ENCODE results near the gene SLC23A2.
A peak's percentile ranks its signal among the peaks of the same experiment; 100 is the strongest.

Gene SLC23A2

GRCh38 chr20:4896971-4897497 is 104.3 kb downstream of the SLC23A2 start:
- H3K27ac ChIP-seq (replicated peaks; ENCODE audit: low read length): no peak overlapping the region
- no peak overlapping the region for H3K14ac ChIP-seq (ENCODE audit: low read length)
- peak overlapping the region; percentile 73 for H3K18ac ChIP-seq (ENCODE audit: low read length)
- DNase-seq (ENCODE audit: low spot score): no peak
- H3K9me3 ChIP-seq (replicated peaks in 1 of 2; ENCODE audit: control insufficient read depth in 2 of 2, insufficient read depth in 1 of 2, low read depth in 1 of 2, low read length in 2 of 2): peaks cover 0 to 2% of the 10 kb centered on the region in 2 donors
- H4K91ac ChIP-seq (ENCODE audit: low read depth, low read length, poor library complexity): no peak overlapping the region
- H3K4me3 ChIP-seq (ENCODE audit: low read length in 2 of 2): no peak overlapping the region
- H2BK15ac ChIP-seq (ENCODE audit: low read length): peak overlapping the region; percentile 75
- H3K27me3 ChIP-seq (ENCODE audit: control insufficient read depth in 3 of 3, insufficient read depth in 3 of 3, low read depth in 1 of 3, low read length in 3 of 3): no peaks in the 10 kb centered on the region
- H2AK5ac ChIP-seq (ENCODE audit: low read depth, low read length): peak overlapping the region; percentile 57
- peak overlapping the region; percentile 7 for H2BK12ac ChIP-seq (ENCODE audit: low read length)
- no CpG with 5 or more reads among the region's 9 CpGs for WGBS, 2 donors (ENCODE audit: extremely low coverage in 2 of 2, insufficient read length in 2 of 2, insufficient replicate concordance in 1 of 2)
- peak overlapping the region; percentile 7 for H3K9ac ChIP-seq (ENCODE audit: low read depth, low read length, poor library complexity)
- peaks cover 15 to 16% of the 10 kb centered on the region in 2 donors for H3K4me1 ChIP-seq (ENCODE audit: control insufficient read depth in 2 of 2, insufficient read depth in 1 of 2, low read depth in 1 of 2, low read length in 2 of 2)
- H4K8ac ChIP-seq (ENCODE audit: low read depth, low read length): no peak overlapping the region
- no peak overlapping the region for H2AFZ ChIP-seq (ENCODE audit: low read length)
- no peak overlapping the region for H3K4me2 ChIP-seq (ENCODE audit: insufficient read depth, low read length, poor library complexity, severe bottlenecking)
- no peaks in the 10 kb centered on the region for H3K79me1 ChIP-seq (ENCODE audit: low read depth, low read length)
- H3K23ac ChIP-seq (ENCODE audit: low read depth, low read length, poor library complexity): peak overlapping the region; percentile 6
- H3K4ac ChIP-seq (ENCODE audit: low read length): peak overlapping the region; percentile 37
- H2BK120ac ChIP-seq (ENCODE audit: low read depth, low read length): no peak overlapping the region
- H3K36me3 ChIP-seq (replicated peaks in 1 of 2; ENCODE audit: control insufficient read depth in 2 of 2, insufficient read depth in 2 of 2, low read length in 2 of 2): peaks cover 2 to 12% of the 10 kb centered on the region in 2 donors
- peak overlapping the region; percentile 10 for H2BK5ac ChIP-seq (ENCODE audit: low read length)

DNA sequence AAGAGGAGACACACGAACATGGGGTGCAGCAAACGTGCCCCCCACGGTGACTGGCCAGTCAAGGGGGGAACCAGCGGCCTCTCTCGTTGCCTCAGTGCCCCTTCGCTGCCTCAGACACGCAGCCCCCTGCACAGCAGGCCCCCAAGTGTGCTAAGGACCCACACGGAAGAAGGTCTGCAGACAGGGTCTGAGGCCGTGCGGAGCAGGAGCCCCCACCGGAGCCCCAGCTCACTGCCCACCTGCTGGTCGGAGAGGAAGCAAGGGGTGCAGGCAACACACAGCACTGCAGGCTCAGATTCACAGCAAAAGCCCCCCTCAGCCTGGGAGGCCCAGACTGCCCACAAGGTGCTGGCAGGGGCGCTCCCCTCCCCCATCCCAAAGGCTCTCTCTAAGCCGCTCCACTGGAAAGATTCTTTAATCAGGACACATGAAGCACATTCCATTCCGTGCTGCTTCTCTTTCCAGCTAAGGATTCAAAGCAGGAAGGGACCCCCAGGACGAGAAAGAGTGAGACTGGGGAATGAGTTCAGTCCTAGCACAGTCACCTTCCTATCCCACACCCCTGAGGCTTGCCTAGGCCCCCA is 105.1 kb downstream of the SLC23A2 start:
- Histone ChIP-seq H2AFZ (ENCODE audit: low read length) (no peak overlapping the region), H3K14ac (ENCODE audit: low read length) (peak overlapping the region; percentile 73), H2BK5ac (ENCODE audit: low read length) (peak overlapping the region; percentile 79), H3K27me3 (ENCODE audit: control insufficient read depth in 3 of 3, insufficient read depth in 3 of 3, low read depth in 1 of 3, low read length in 3 of 3) (no peaks in the 10 kb centered on the region), H2BK15ac (ENCODE audit: low read length) (peak overlapping the region; percentile 75), H3K27ac (replicated peaks; ENCODE audit: low read length) (no peak overlapping the region), H2AK5ac (ENCODE audit: low read depth, low read length) (peak overlapping the region; percentile 57), H3K4me3 (ENCODE audit: low read length in 2 of 2) (no peak overlapping the region), H3K4me1 (ENCODE audit: control insufficient read depth in 2 of 2, insufficient read depth in 1 of 2, low read depth in 1 of 2, low read length in 2 of 2) (peaks cover 15 to 20% of the 10 kb centered on the region in 2 donors), H3K9me3 (replicated peaks in 1 of 2; ENCODE audit: control insufficient read depth in 2 of 2, insufficient read depth in 1 of 2, low read depth in 1 of 2, low read length in 2 of 2) (peaks cover 0 to 2% of the 10 kb centered on the region in 2 donors), H3K9ac (ENCODE audit: low read depth, low read length, poor library complexity) (peak overlapping the region; percentile 1), H3K36me3 (replicated peaks in 1 of 2; ENCODE audit: control insufficient read depth in 2 of 2, insufficient read depth in 2 of 2, low read length in 2 of 2) (peaks cover 2 to 5% of the 10 kb centered on the region in 2 donors), H3K79me1 (ENCODE audit: low read depth, low read length) (no peaks in the 10 kb centered on the region), H3K18ac (ENCODE audit: low read length) (peak overlapping the region; percentile 91), H4K8ac (ENCODE audit: low read depth, low read length) (no peak overlapping the region), H3K23ac (ENCODE audit: low read depth, low read length, poor library complexity) (no peak overlapping the region), H3K4ac (ENCODE audit: low read length) (no peak overlapping the region), H3K4me2 (ENCODE audit: insufficient read depth, low read length, poor library complexity, severe bottlenecking) (no peak overlapping the region), H2BK120ac (ENCODE audit: low read depth, low read length) (no peak overlapping the region), H4K91ac (ENCODE audit: low read depth, low read length, poor library complexity) (no peak overlapping the region), H2BK12ac (ENCODE audit: low read length) (no peak overlapping the region)
- no CpG with 5 or more reads among the region's 16 CpGs for WGBS, 2 donors (ENCODE audit: extremely low coverage in 2 of 2, insufficient read length in 2 of 2, insufficient replicate concordance in 1 of 2)
- DNase-seq (ENCODE audit: low spot score): no peak

DNA sequence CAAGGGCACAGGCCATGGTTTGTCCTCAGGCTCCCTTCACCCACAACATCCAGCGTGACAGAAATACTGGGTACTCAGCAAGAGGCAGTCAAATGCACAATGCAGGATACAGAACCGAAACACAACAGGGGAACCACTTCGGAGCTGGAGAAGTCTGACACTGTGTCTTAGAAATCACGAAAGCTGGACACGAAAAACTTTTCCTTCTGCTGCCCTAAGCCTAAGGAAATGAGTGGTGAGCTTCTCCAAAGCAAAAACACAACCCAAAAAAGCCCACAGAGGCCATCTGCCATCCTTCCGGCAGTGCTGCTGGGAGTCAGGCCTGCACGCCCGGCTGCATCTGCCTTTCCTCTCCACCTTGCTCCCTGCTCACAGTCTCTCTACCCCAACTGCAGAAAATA is 106.3 kb downstream of the SLC23A2 start:
- Histone ChIP-seq H3K36me3 (replicated peaks in 1 of 2; ENCODE audit: control insufficient read depth in 2 of 2, insufficient read depth in 2 of 2, low read length in 2 of 2) (peaks cover 0 to 2% of the 10 kb centered on the region in 2 donors), H3K14ac (ENCODE audit: low read length) (no peak overlapping the region), H2AK5ac (ENCODE audit: low read depth, low read length) (no peak overlapping the region), H4K8ac (ENCODE audit: low read depth, low read length) (no peak overlapping the region), H3K4me2 (ENCODE audit: insufficient read depth, low read length, poor library complexity, severe bottlenecking) (no peak overlapping the region), H3K27ac (replicated peaks; ENCODE audit: low read length) (no peak overlapping the region), H3K9ac (ENCODE audit: low read depth, low read length, poor library complexity) (peak overlapping the region; percentile 5), H2BK5ac (ENCODE audit: low read length) (no peak overlapping the region), H3K79me1 (ENCODE audit: low read depth, low read length) (no peaks in the 10 kb centered on the region), H3K4me3 (ENCODE audit: low read length in 2 of 2) (no peak overlapping the region), H3K23ac (ENCODE audit: low read depth, low read length, poor library complexity) (no peak overlapping the region), H2BK120ac (ENCODE audit: low read depth, low read length) (no peak overlapping the region), H3K9me3 (replicated peaks in 1 of 2; ENCODE audit: control insufficient read depth in 2 of 2, insufficient read depth in 1 of 2, low read depth in 1 of 2, low read length in 2 of 2) (peaks cover 0 to 2% of the 10 kb centered on the region in 2 donors), H3K4me1 (ENCODE audit: control insufficient read depth in 2 of 2, insufficient read depth in 1 of 2, low read depth in 1 of 2, low read length in 2 of 2) (peaks cover 15 to 21% of the 10 kb centered on the region in 2 donors), H2AFZ (ENCODE audit: low read length) (no peak overlapping the region), H2BK15ac (ENCODE audit: low read length) (no peak overlapping the region), H2BK12ac (ENCODE audit: low read length) (no peak overlapping the region), H3K4ac (ENCODE audit: low read length) (no peak overlapping the region), H3K18ac (ENCODE audit: low read length) (no peak overlapping the region), H3K27me3 (ENCODE audit: control insufficient read depth in 3 of 3, insufficient read depth in 3 of 3, low read depth in 1 of 3, low read length in 3 of 3) (no peaks in the 10 kb centered on the region), H4K91ac (ENCODE audit: low read depth, low read length, poor library complexity) (no peak overlapping the region)
- no peak for DNase-seq (ENCODE audit: low spot score)
- no CpG with 5 or more reads among the region's 8 CpGs for WGBS, 2 donors (ENCODE audit: extremely low coverage in 2 of 2, insufficient read length in 2 of 2, insufficient replicate concordance in 1 of 2)

DNA sequence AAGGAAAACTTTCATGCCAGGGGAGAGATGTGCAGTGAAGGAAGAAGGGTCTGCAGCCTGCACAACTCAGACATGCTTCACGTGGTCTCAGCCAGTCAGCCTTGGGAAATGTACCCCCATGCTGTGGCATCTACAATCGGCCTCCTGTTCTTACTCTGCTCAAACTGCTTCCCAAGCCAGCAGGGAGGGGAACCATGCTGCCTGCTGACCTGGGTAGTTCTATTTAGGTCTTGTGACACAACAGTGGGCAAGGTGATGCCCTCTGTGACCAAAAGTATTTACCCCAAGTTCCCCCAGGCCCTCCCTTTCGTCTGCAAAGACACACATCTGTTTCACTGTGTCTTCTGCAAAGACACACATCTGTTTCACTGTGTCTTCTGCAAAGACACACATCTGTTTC is 106.9 kb downstream of the SLC23A2 start:
- Histone ChIP-seq H2AFZ (ENCODE audit: low read length) (no peak overlapping the region), H2BK12ac (ENCODE audit: low read length) (no peak overlapping the region), H3K4me1 (ENCODE audit: control insufficient read depth in 2 of 2, insufficient read depth in 1 of 2, low read depth in 1 of 2, low read length in 2 of 2) (peaks cover 15 to 21% of the 10 kb centered on the region in 2 donors), H3K27ac (replicated peaks; ENCODE audit: low read length) (no peak overlapping the region), H3K36me3 (replicated peaks in 1 of 2; ENCODE audit: control insufficient read depth in 2 of 2, insufficient read depth in 2 of 2, low read length in 2 of 2) (peaks cover 0 to 2% of the 10 kb centered on the region in 2 donors), H2BK5ac (ENCODE audit: low read length) (no peak overlapping the region), H3K9ac (ENCODE audit: low read depth, low read length, poor library complexity) (no peak overlapping the region), H2AK5ac (ENCODE audit: low read depth, low read length) (peak overlapping the region; percentile 30), H3K14ac (ENCODE audit: low read length) (no peak overlapping the region), H3K79me1 (ENCODE audit: low read depth, low read length) (no peaks in the 10 kb centered on the region), H3K4me3 (ENCODE audit: low read length in 2 of 2) (no peak overlapping the region), H3K27me3 (ENCODE audit: control insufficient read depth in 3 of 3, insufficient read depth in 3 of 3, low read depth in 1 of 3, low read length in 3 of 3) (no peaks in the 10 kb centered on the region), H3K4me2 (ENCODE audit: insufficient read depth, low read length, poor library complexity, severe bottlenecking) (no peak overlapping the region), H3K4ac (ENCODE audit: low read length) (no peak overlapping the region), H3K18ac (ENCODE audit: low read length) (peak overlapping the region; percentile 37), H4K8ac (ENCODE audit: low read depth, low read length) (peak overlapping the region; percentile 77), H2BK120ac (ENCODE audit: low read depth, low read length) (no peak overlapping the region), H2BK15ac (ENCODE audit: low read length) (no peak overlapping the region), H3K9me3 (replicated peaks in 1 of 2; ENCODE audit: control insufficient read depth in 2 of 2, insufficient read depth in 1 of 2, low read depth in 1 of 2, low read length in 2 of 2) (peaks cover 0 to under 1% of the 10 kb centered on the region in 2 donors), H3K23ac (ENCODE audit: low read depth, low read length, poor library complexity) (no peak overlapping the region), H4K91ac (ENCODE audit: low read depth, low read length, poor library complexity) (no peak overlapping the region)
- no peak for DNase-seq (ENCODE audit: low spot score)
- no CpG with 5 or more reads among the region's 3 CpGs for WGBS, 2 donors (ENCODE audit: extremely low coverage in 2 of 2, insufficient read length in 2 of 2, insufficient replicate concordance in 1 of 2)

All from neuronal stem cell (in vitro differentiated cells).